DND-41 (cell line): ENCODE data around the gene TMBIM6.

Experiments used
- ATAC-seq: fragments of 200-7000 bp; cut with Tn5 transposase; 3 replicates; pipeline ENCODE4 v1.9.1; 2021; ENCODE audit warnings: low read depth; ENCODE audit not compliant: insufficient read depth
- DNase-seq: peaks from one replicate; pipeline ENCODE4 v3.0.0-alpha.2; 2020
- H2AFZ ChIP-seq: 2 replicates; pipeline ENCODE4 v1.6.0; 2012; ENCODE audit warnings: low read depth, low read length
- H3K27ac ChIP-seq: 2 replicates; pipeline ENCODE4 v1.5.1; 2012; ENCODE audit warnings: low read length, inconsistent platforms
- H3K27me3 ChIP-seq: fragments of 200-600 bp; sonication (generic); 2 replicates; pipeline ENCODE4 v1.6.0; 2012; ENCODE audit warnings: low read length, mild to moderate bottlenecking, inconsistent platforms; ENCODE audit not compliant: insufficient read depth, poor library complexity
- H3K36me3 ChIP-seq: 2 replicates; pipeline ENCODE4 v1.5.1; 2012; ENCODE audit warnings: low read length, inconsistent platforms; ENCODE audit not compliant: insufficient read depth
- H3K4me1 ChIP-seq: 2 replicates; pipeline ENCODE4 v1.5.1; 2012; ENCODE audit warnings: mild to moderate bottlenecking, low read length; ENCODE audit not compliant: insufficient read depth
- H3K4me2 ChIP-seq: 2 replicates; pipeline ENCODE4 v1.6.0; 2012; ENCODE audit warnings: mild to moderate bottlenecking, moderate library complexity, low read length, inconsistent platforms; ENCODE audit not compliant: insufficient read depth
- H3K4me3 ChIP-seq, 2 experiments: fragments of 200-600 bp in 1 of 2; shearing (Covaris generic) in 1 of 2; 2 replicates each; pipeline ENCODE4 v1.5.1; 2012 to 2016; ENCODE audit warnings: inconsistent platforms in 2 of 2, low read length in 2 of 2, mild to moderate bottlenecking in 2 of 2, low read depth in 1 of 2, moderate library complexity in 1 of 2
- H3K79me2 ChIP-seq: 2 replicates; pipeline ENCODE4 v1.6.0; 2012; ENCODE audit warnings: low read length, inconsistent platforms; ENCODE audit not compliant: insufficient read depth
- H3K9ac ChIP-seq: 2 replicates; pipeline ENCODE4 v1.6.0; 2012; ENCODE audit warnings: low read depth, mild to moderate bottlenecking, inconsistent platforms, low read length, moderate library complexity
- H3K9me3 ChIP-seq: 2 replicates; pipeline ENCODE4 v1.5.1; 2012; ENCODE audit warnings: low read length, moderate library complexity, mild to moderate bottlenecking, inconsistent platforms; ENCODE audit not compliant: insufficient read depth, severe bottlenecking
- H4K20me1 ChIP-seq: 2 replicates; pipeline ENCODE4 v1.6.0; 2012; ENCODE audit warnings: low read length; ENCODE audit not compliant: insufficient read depth
- CTCF ChIP-seq: IDR thresholded peaks from 2 replicates; pipeline ENCODE4 v1.5.1; 2012; ENCODE audit warnings: borderline replicate concordance, low read length, moderate library complexity, mild to moderate bottlenecking; ENCODE audit not compliant: poor library complexity, severe bottlenecking; ENCODE audit errors: extremely low read depth
- EZH2 ChIP-seq: IDR thresholded peaks from 3 replicates; pipeline ENCODE4 v1.6.1; 2012; ENCODE audit warnings: borderline replicate concordance, low read depth, mild to moderate bottlenecking, moderate library complexity, low read length, inconsistent platforms; ENCODE audit not compliant: severe bottlenecking

TMBIM6 gene

GRCh38 chr12:49748800-49749199 lies 7.4 kb downstream of the TMBIM6 start:
- DNase-seq (no peak), ATAC-seq (no peak)
- Histone ChIP-seq H3K79me2 (peaks cover 100% of the 10 kb centered on the region), H3K36me3 (peaks cover 67% of the 10 kb centered on the region), H3K27me3 (no peaks in the 10 kb centered on the region), H3K4me1 (peaks cover 35% of the 10 kb centered on the region), H3K4me3 (no peak overlapping the region), H2AFZ (no peak overlapping the region), H4K20me1 (peaks cover 93% of the 10 kb centered on the region), H3K9me3 (no peaks in the 10 kb centered on the region), H3K4me2 (0 out of 2 replicates have a peak overlapping the region, but pooled peaks have one; percentile 11), H3K9ac (no peak overlapping the region), H3K27ac (no peak overlapping the region)
- TF ChIP-seq CTCF = no peak

GRCh38 chr12:49750027-49750995 lies 9.0 kb downstream of the TMBIM6 start:
- ATAC-seq (peak; percentile 82), DNase-seq (peak; percentile 44)
- Histone ChIP-seq H3K4me2 (no peak overlapping the region), H3K4me3 (no peak overlapping the region), H4K20me1 (peaks cover 88% of the 10 kb centered on the region), H2AFZ (no peak overlapping the region), H3K36me3 (peaks cover 72% of the 10 kb centered on the region), H3K79me2 (peaks cover 98% of the 10 kb centered on the region), H3K27me3 (no peaks in the 10 kb centered on the region), H3K4me1 (peaks cover 23% of the 10 kb centered on the region), H3K9me3 (no peaks in the 10 kb centered on the region), H3K9ac (no peak overlapping the region; the same call in 1 of the 2 replicates), H3K27ac (no peak overlapping the region)
- TF ChIP-seq EZH2 (no peak), CTCF (peak; percentile 20)

- Histone ChIP-seq H4K20me1 (peaks cover 85% of the 10 kb centered on the region), H3K9ac (no peak overlapping the region), H3K36me3 (peaks cover 79% of the 10 kb centered on the region), H3K4me2 (no peak overlapping the region), H3K4me3 (no peak overlapping the region), H3K9me3 (no peaks in the 10 kb centered on the region), H3K4me1 (peaks cover 23% of the 10 kb centered on the region), H2AFZ (no peak overlapping the region), H3K79me2 (peaks cover 94% of the 10 kb centered on the region), H3K27ac (no peak overlapping the region), H3K27me3 (no peaks in the 10 kb centered on the region)
- ATAC-seq (no peak), DNase-seq (no peak)
- no peak for TF ChIP-seq EZH2
- TF ChIP-seq CTCF = no peak
Observed at GRCh38 chr12:49750996-49751393, 9.6 kb downstream of the TMBIM6 start.
